Muscle layer of duodenum (tissue), 2 donors: Measurements from ENCODE around the gene DNAJB6.

Experiments
- H3K27ac ChIP-seq: one replicate; pipeline ENCODE4 v1.7.0; 2013; ENCODE audit warnings: mild to moderate bottlenecking, low read length
- H3K27me3 ChIP-seq: one replicate; pipeline ENCODE4 v1.7.0; 2013; ENCODE audit warnings: low read depth, mild to moderate bottlenecking, control low read depth, low read length
- H3K36me3 ChIP-seq, 2 donors: one replicate each; pipeline ENCODE4 v1.7.0; 2013; ENCODE audit warnings: low read length in 2 of 2, control low read depth in 1 of 2, mild to moderate bottlenecking in 1 of 2; ENCODE audit not compliant: insufficient read depth in 2 of 2, control insufficient read depth in 1 of 2
- H3K4me1 ChIP-seq, 2 donors: one replicate each; pipeline ENCODE4 v1.7.0; 2013; ENCODE audit warnings: low read length in 2 of 2, mild to moderate bottlenecking in 2 of 2, control low read depth in 1 of 2, moderate library complexity in 1 of 2; ENCODE audit not compliant: insufficient read depth in 2 of 2, control insufficient read depth in 1 of 2
- H3K4me3 ChIP-seq, 2 donors: one replicate each; pipeline ENCODE4 v1.7.0; 2013; ENCODE audit warnings: low read length in 2 of 2, low read depth in 1 of 2, mild to moderate bottlenecking in 1 of 2
- H3K9me3 ChIP-seq, 2 donors: one replicate each; pipeline ENCODE4 v1.7.0; 2013; ENCODE audit warnings: low read length in 2 of 2, control low read depth in 1 of 2, mild to moderate bottlenecking in 1 of 2; ENCODE audit not compliant: control insufficient read depth in 1 of 2
- donor health status: healthy.

DNAJB6 gene

DNA sequence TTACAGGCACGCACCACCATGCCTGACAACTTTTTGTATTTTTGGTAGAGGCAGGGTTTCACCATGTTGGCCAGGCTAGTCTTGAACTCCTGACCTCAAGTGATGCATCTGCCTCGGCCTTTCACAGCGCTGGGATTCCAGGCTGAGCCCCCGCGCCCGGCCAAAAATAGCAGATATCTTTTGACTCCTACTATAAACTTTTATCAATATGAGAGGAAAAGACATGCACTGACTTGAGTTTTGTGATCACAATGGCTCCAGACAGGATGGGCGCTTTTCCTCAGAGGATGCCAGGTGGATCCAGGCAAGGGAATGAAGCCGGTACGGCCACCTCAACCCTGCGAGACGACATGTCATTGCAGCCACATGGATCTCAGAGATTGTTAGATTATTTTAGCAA lies 123.9 kb downstream of the DNAJB6 start:
- Histone ChIP-seq H3K4me1 (no peaks in the 10 kb centered on the region), H3K27me3 (peaks cover 9% of the 10 kb centered on the region), H3K4me3 (no peak overlapping the region), H3K27ac (no peak overlapping the region), H3K9me3 (no peaks in the 10 kb centered on the region), H3K36me3 (no peaks in the 10 kb centered on the region)

DNA sequence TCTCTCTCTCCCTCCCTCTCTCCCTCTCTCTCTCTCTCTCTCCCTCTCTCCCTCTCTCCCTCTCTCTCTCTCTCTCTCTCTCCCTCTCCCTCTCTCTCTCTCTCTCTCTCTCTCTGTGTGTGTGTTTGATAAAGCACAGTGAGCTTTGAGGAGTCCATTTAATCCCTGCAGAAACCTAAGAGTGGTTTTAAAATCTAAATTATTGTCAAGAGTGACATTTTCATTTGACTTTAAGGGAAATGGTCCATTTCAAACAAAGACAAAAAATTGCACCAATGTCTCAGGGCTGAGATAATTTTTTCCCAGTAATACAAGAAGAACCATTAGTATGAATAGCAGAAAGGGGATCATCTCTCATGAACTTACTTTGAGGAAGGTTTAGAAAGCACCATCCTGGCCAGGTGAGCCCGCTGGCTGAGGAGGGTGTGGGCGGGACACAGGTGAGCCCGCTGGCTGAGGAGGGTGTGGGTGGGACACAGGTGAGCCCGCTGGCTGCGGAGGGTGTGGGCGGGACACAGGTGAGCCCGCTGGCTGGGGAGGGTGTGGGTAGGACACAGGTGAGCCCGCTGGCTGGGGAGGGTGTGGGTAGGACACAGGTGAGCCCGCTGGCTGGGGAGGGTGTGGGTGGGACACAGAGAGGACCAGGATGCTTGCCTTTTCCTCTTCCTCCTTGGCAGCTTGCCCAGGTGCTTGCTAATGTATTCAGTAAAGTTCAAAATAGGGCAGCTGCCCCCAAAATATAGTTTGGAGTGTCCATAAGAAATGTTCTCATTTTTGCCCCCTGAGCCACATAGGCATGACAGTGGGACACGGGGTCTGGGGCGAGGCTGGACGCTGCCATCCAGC lies 125.0 kb downstream of the DNAJB6 start:
- Histone ChIP-seq H3K9me3 (no peaks in the 10 kb centered on the region), H3K27me3 (peaks cover 9% of the 10 kb centered on the region), H3K36me3 (no peaks in the 10 kb centered on the region), H3K4me3 (no peak overlapping the region), H3K27ac (no peak overlapping the region), H3K4me1 (no peaks in the 10 kb centered on the region)

DNA sequence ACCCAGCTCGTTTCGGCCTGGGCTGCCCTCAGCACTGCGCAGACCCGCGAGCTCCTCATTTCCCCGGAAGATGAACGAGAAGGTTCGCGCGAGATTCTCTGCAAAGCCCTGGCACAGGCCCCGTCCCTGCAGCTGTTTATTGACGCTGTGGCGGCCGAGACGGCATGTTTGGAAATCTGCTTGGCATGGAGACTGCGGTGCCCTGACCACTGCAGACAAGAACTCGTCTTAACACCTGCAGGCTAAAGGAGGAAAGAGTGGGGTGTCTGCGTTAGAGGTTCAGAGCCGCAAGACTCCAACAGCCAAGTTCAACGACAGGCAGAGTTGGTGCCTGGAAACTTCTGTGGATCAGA lies 125.6 kb downstream of the DNAJB6 start:
- H3K4me3 ChIP-seq: no peak overlapping the region
- H3K4me1 ChIP-seq: no peaks in the 10 kb centered on the region
- H3K9me3 ChIP-seq: no peaks in the 10 kb centered on the region
- H3K27ac ChIP-seq: no peak overlapping the region
- no peaks in the 10 kb centered on the region for H3K36me3 ChIP-seq
- H3K27me3 ChIP-seq: peaks cover 9% of the 10 kb centered on the region

DNA sequence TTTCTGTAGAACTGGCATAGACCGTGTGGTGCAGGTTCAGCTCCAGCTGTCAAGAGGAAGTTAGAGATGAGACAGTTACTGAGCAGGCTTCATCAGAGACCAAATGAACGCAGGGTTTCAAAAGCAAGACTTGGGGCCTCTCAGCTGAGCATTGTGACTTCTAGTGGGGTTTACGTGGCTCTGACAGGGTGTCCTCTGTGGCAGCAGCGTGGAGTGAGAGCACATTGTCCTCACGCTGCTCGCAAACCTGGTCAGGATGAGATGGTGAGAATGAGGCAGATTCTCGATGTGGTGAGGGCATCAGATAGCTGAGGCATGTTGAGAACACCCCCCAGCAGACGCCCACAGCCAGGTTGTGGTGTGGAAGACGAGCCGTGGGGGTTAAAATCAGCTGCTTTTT lies 126.0 kb downstream of the DNAJB6 start:
- Histone ChIP-seq H3K4me3 (no peak overlapping the region), H3K4me1 (no peaks in the 10 kb centered on the region), H3K27ac (no peak overlapping the region), H3K9me3 (no peaks in the 10 kb centered on the region), H3K36me3 (no peaks in the 10 kb centered on the region), H3K27me3 (peaks cover 9% of the 10 kb centered on the region)

DNA sequence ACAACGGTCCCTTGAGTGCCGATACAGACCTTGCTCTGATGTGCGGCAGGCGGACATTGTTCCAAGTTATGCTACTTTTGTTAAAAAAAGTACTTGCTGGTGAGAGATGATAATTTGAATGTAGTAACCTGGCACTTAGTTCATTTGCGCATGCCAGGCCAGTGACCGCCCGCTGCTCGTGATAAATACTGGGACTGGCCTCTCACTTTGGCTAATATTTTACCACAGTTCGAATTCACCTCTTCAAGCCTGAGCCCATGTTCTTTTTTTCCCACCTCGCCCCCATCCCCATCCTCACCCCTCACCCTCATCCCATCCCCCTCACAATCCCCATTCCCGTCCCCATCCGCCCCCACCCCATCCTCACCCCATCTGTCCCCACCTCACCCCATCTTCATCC lies 126.4 kb downstream of the DNAJB6 start:
- peaks cover 9% of the 10 kb centered on the region for H3K27me3 ChIP-seq
- no peak overlapping the region for H3K27ac ChIP-seq
- H3K9me3 ChIP-seq: no peaks in the 10 kb centered on the region
- H3K4me3 ChIP-seq: no peak overlapping the region
- H3K4me1 ChIP-seq: no peaks in the 10 kb centered on the region
- H3K36me3 ChIP-seq: no peaks in the 10 kb centered on the region

DNA sequence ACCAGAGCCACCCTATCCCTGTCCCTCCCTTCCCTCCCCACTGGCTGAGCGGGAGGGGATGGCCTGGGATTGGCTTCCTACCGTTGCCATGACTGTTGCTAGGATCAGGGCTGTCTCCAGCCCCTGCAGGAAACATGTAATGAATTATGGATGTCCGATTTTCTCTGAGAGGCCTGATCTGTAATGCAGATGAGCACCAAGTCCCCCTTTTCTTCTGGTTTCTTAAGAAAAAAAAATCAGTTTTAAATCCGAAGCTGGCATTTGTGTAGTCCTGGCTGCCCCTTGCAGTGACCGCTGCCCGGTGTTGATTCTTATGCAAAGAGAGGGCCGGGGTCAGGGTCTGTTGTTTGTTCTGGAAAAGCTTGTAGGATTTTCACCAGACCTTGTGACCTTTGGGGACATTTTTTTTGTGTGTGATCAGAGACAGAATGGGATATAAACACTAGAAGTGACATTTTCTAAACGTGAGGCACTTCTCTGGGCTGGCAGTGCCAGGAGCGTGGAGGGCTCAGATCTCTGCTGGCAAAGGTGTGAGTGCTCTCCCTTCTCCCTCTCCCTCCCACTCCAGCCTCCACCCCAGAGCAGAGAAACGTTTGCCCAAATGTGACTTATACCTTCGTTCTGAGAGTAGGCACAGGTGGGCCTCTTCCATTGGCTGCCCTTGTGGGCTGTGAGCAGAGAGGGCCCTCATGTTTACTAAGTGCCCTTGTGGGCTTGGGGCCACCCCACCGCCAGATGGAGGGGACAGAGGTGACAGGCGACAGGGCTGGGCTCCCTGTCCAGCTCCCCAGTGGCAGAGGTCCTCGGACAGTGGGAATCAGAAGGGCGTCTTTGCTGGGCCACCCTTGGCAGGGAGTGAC lies 127.5 kb downstream of the DNAJB6 start:
- Histone ChIP-seq H3K27ac (no peak overlapping the region), H3K9me3 (no peaks in the 10 kb centered on the region), H3K36me3 (no peaks in the 10 kb centered on the region), H3K4me1 (no peaks in the 10 kb centered on the region), H3K4me3 (no peak overlapping the region), H3K27me3 (peaks cover 9% of the 10 kb centered on the region)

DNA sequence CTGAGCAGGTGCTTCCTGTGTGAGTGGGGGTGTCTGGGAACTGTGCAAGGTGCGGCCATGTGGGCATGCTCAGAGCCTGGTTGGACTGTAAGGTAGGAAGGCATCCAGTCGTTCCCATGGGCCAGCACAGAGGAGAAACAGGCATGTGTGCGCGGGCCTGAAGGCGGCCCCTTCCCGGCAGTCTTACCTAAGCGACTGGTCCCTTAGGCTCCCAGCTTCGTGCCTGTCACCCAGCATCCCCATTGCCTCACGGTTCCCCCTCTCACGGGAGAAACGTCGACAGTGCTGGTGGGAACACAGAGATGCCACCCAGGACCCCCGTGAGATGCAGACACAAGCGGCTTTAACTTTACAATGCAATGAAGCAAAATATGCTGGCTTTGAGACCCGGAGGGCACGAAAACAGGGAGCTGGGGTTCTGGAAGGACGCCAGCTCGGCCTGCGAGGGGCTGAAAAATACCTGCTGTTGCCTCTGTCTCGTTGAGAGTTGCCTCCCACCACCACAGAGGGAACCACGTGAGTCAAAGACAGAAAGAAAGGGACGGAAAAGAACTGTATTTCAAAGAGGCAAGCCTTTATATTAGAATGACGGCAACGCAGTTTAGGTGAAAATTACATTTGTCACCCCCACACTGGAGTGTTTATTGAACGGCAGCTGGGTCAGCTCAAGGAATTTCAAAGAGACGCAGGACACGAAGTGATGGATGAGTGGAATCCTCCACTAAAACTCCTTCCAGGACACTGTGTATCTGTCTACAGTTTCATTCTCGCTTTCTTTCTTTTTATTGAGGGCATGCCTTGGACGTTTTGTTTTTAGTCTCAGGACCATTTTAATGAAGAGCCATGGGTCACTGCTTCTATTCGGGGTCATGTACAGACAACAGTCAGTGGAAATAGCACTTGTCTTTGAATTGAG lies 128.4 kb downstream of the DNAJB6 start:
- Histone ChIP-seq H3K4me1 (no peaks in the 10 kb centered on the region), H3K27me3 (peaks cover 9% of the 10 kb centered on the region), H3K9me3 (no peaks in the 10 kb centered on the region), H3K36me3 (no peaks in the 10 kb centered on the region), H3K4me3 (peak overlapping the region in 1 of 2 donors; percentile 19), H3K27ac (no peak overlapping the region)

DNA sequence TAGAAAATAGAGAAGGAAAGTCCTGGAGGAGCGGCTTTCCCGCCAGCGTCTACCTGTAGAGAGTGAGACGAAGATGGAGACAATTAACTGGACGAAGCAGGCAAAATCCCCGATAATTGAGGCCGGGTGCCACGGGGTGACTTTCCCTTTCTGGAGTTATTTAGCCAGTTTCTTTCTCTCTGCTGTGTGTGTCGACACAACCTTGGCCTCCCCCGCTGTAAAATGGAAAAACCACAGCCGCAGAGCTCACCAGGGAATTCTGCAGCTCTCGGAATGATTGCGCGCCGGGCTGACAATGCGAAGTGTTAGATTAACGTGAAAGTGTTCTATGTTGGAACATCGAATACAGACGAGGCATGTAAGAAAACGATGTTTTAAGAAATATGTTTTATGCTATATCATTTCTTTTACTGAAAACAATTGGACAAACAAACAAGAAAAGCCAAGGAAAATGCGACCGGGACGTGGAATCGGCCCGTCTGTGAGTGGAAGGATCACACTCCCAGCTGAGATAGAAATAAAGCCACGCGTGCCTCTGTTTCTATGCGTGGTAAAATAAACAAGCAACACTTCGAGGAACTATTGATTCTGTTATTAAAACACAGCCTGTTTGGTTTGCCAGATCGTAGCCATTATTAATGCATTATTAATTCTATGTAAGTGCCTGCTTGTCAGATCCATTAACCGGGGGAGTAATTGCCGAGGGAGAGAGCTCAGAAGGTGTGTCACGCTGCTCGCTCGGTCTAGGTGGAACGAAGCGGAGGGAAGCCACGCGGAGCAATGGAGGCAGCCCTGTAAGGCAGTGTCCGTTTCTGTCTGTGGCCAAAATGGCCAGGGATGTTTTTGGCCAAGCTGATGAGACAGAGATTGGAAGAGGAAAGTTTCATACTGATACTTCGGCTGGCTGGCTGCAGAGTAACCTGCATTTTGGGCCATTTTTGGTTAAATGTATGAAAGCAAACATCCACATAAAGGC lies 129.4 kb downstream of the DNAJB6 start:
- H3K9me3 ChIP-seq: no peaks in the 10 kb centered on the region
- peak overlapping the region in 1 of 2 donors; percentile 19 for H3K4me3 ChIP-seq
- H3K27me3 ChIP-seq: peaks cover 9% of the 10 kb centered on the region
- H3K36me3 ChIP-seq: no peaks in the 10 kb centered on the region
- H3K4me1 ChIP-seq: no peaks in the 10 kb centered on the region
- H3K27ac ChIP-seq: no peak overlapping the region

DNA sequence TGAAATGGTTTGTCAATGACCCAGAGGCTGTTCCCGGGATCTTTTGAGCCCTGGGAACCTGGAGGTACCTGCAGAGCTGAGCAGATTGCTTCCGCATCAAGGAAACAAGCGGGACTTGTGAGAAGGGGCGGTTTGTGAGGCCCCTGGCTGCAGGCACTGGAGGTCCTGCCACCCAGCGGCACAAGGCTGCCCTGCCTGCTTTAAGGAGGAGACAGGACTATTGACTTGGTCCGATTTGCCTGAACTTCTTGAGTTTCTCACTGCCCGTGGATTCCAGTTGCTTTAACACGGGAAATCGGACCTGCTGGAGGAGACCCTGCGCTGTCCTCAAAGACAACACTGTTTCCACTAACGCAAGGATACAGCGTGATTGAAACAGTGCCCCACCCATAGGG lies 130.1 kb downstream of the DNAJB6 start:
- Histone ChIP-seq H3K9me3 (no peaks in the 10 kb centered on the region), H3K4me3 (no peak overlapping the region), H3K27me3 (peaks cover 9% of the 10 kb centered on the region), H3K27ac (no peak overlapping the region), H3K4me1 (no peaks in the 10 kb centered on the region), H3K36me3 (no peaks in the 10 kb centered on the region)
